ENCODE data around the gene AK5.

The AK5 gene

DNA sequence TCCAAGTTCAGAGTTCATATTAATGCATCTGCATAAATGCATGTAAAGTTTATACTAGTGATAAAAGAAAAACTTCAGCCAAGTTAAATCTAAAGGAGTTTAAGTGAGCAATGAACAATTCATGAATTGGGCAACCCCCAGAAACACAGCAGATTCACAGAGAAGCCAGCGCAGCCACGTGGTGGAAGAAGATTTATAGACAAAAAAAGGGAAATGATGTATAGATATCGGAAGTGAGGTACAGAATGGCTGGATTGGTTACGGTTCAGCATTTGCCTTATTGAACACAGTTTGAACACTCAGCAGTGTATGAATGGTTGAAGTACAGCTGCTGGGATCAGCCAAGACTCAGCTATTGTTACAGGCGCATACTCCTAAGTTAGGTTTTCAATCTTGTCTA, 5.7 kb downstream of the AK5 start:
- Histone ChIP-seq H3K9me2 (replicated peaks; ENCODE audit: insufficient read depth, low read length) (no peaks in the 10 kb centered on the region), H2AFZ (ENCODE audit: low read length) (no peak overlapping the region), H3K79me2 (ENCODE audit: low read length) (no peaks in the 10 kb centered on the region), H3K27ac (ENCODE audit: low read length) (no peak overlapping the region), H3F3A (ENCODE audit: insufficient read depth, low read length) (no peaks in the 10 kb centered on the region), H3K9ac (ENCODE audit: low read length) (no peak overlapping the region), H3K4me3 (ENCODE audit: low read length) (no peak overlapping the region), H3K27me3 (replicated peaks; ENCODE audit: insufficient read depth, low read length) (no peaks in the 10 kb centered on the region), H3K4me1 (ENCODE audit: low read length) (no peaks in the 10 kb centered on the region), H3K4me2 (ENCODE audit: low read depth, low read length) (no peak overlapping the region), H4K20me1 (ENCODE audit: insufficient read depth, low read length) (no peaks in the 10 kb centered on the region), H3K36me3 (replicated peaks; ENCODE audit: insufficient read depth, low read length) (no peaks in the 10 kb centered on the region), H3K9me3 (replicated peaks; ENCODE audit: insufficient read depth, low read length) (no peaks in the 10 kb centered on the region)
- DNase-seq: no peak
- TF ChIP-seq EZH2phosphoT487 (IDR thresholded peaks at IDR 0.05; ENCODE audit: low read length): no peak

DNA sequence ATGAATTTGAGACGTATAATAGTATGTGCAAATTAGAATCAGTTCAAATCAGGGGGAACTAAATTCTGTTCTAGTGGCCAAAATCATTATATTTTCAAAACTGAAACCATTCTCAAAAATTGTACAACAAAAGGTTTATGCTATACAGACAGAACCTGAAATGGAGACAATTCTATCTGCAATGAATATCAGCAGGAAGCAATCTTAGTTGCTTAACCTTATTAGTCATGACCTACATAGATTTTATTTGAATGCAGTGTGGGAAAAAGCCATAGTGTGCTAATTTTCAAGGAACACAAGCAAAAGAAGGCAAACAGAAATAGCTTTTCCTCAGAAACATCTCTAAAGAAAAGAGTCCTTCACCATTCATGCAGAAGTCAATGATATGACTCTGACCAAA, 6.5 kb downstream of the AK5 start:
- Histone ChIP-seq H3K27ac (ENCODE audit: low read length) (no peak overlapping the region), H3K27me3 (replicated peaks; ENCODE audit: insufficient read depth, low read length) (no peaks in the 10 kb centered on the region), H3K4me2 (ENCODE audit: low read depth, low read length) (no peak overlapping the region), H3K9ac (ENCODE audit: low read length) (no peak overlapping the region), H4K20me1 (ENCODE audit: insufficient read depth, low read length) (no peaks in the 10 kb centered on the region), H3K9me3 (replicated peaks; ENCODE audit: insufficient read depth, low read length) (no peaks in the 10 kb centered on the region), H3F3A (ENCODE audit: insufficient read depth, low read length) (no peaks in the 10 kb centered on the region), H3K4me3 (ENCODE audit: low read length) (no peak overlapping the region), H3K4me1 (ENCODE audit: low read length) (no peaks in the 10 kb centered on the region), H3K79me2 (ENCODE audit: low read length) (no peaks in the 10 kb centered on the region), H3K9me2 (replicated peaks; ENCODE audit: insufficient read depth, low read length) (no peaks in the 10 kb centered on the region), H3K36me3 (replicated peaks; ENCODE audit: insufficient read depth, low read length) (no peaks in the 10 kb centered on the region), H2AFZ (ENCODE audit: low read length) (no peak overlapping the region)
- TF ChIP-seq, protein P1, sequence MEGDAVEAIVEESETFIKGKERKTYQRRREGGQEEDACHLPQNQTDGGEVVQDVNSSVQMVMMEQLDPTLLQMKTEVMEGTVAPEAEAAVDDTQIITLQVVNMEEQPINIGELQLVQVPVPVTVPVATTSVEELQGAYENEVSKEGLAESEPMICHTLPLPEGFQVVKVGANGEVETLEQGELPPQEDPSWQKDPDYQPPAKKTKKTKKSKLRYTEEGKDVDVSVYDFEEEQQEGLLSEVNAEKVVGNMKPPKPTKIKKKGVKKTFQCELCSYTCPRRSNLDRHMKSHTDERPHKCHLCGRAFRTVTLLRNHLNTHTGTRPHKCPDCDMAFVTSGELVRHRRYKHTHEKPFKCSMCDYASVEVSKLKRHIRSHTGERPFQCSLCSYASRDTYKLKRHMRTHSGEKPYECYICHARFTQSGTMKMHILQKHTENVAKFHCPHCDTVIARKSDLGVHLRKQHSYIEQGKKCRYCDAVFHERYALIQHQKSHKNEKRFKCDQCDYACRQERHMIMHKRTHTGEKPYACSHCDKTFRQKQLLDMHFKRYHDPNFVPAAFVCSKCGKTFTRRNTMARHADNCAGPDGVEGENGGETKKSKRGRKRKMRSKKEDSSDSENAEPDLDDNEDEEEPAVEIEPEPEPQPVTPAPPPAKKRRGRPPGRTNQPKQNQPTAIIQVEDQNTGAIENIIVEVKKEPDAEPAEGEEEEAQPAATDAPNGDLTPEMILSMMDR (IDR thresholded peaks at IDR 0.05; ENCODE audit: low read length): no peak
- TF ChIP-seq EZH2phosphoT487 (IDR thresholded peaks at IDR 0.05; ENCODE audit: low read length): no peak
- no peak for TF ChIP-seq EZH2 (optimal IDR thresholded peaks at IDR 0.05; ENCODE audit: low read depth, low read length)
- no peak for DNase-seq

DNA sequence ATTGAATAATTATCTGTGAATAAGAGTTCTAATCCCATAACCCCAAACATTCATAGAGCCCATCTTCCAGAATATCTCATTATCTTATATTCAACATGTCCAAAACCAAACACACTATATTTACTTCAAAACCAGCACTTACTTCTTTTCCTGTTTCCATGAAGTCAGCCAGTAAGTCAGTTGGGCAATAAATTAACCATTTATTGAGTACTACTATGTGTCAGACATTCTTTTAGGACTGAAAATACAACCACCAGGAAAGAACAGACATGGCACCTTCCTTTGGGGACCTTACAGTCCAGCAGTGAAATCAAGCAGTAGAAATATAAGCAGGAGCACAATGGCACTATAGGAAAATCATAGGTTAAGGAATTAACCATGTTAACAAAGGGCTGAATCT, 8.8 kb downstream of the AK5 start:
- Histone ChIP-seq H3K9ac (ENCODE audit: low read length) (no peak overlapping the region), H3K79me2 (ENCODE audit: low read length) (no peaks in the 10 kb centered on the region), H3F3A (ENCODE audit: insufficient read depth, low read length) (no peaks in the 10 kb centered on the region), H2AFZ (ENCODE audit: low read length) (no peak overlapping the region), H3K27me3 (replicated peaks; ENCODE audit: insufficient read depth, low read length) (no peaks in the 10 kb centered on the region), H3K9me3 (replicated peaks; ENCODE audit: insufficient read depth, low read length) (no peaks in the 10 kb centered on the region), H3K9me2 (replicated peaks; ENCODE audit: insufficient read depth, low read length) (no peaks in the 10 kb centered on the region), H3K4me3 (ENCODE audit: low read length) (no peak overlapping the region), H4K20me1 (ENCODE audit: insufficient read depth, low read length) (no peaks in the 10 kb centered on the region), H3K27ac (ENCODE audit: low read length) (no peak overlapping the region), H3K4me2 (ENCODE audit: low read depth, low read length) (no peak overlapping the region), H3K4me1 (ENCODE audit: low read length) (no peaks in the 10 kb centered on the region), H3K36me3 (replicated peaks; ENCODE audit: insufficient read depth, low read length) (no peaks in the 10 kb centered on the region)
- DNase-seq: no peak
- no peak for TF ChIP-seq EZH2 (optimal IDR thresholded peaks at IDR 0.05; ENCODE audit: low read depth, low read length)
- TF ChIP-seq EZH2phosphoT487 (IDR thresholded peaks at IDR 0.05; ENCODE audit: low read length): no peak
- TF ChIP-seq, protein P1 (IDR thresholded peaks at IDR 0.05; ENCODE audit: low read length): no peak

GRCh38 chr1:77292551-77292950, 10.7 kb downstream of the AK5 start:
- Histone ChIP-seq H3K9ac (ENCODE audit: low read length) (no peak overlapping the region), H3K27me3 (replicated peaks; ENCODE audit: insufficient read depth, low read length) (no peaks in the 10 kb centered on the region), H3K9me3 (replicated peaks; ENCODE audit: insufficient read depth, low read length) (no peaks in the 10 kb centered on the region), H3K27ac (ENCODE audit: low read length) (no peak overlapping the region), H3K36me3 (replicated peaks; ENCODE audit: insufficient read depth, low read length) (no peaks in the 10 kb centered on the region), H3K4me2 (ENCODE audit: low read depth, low read length) (no peak overlapping the region), H3K9me2 (replicated peaks; ENCODE audit: insufficient read depth, low read length) (no peaks in the 10 kb centered on the region), H3K4me1 (ENCODE audit: low read length) (no peaks in the 10 kb centered on the region), H2AFZ (ENCODE audit: low read length) (no peak overlapping the region), H4K20me1 (ENCODE audit: insufficient read depth, low read length) (no peaks in the 10 kb centered on the region), H3K79me2 (ENCODE audit: low read length) (no peaks in the 10 kb centered on the region), H3K4me3 (ENCODE audit: low read length) (no peak overlapping the region), H3F3A (ENCODE audit: insufficient read depth, low read length) (no peaks in the 10 kb centered on the region)
- DNase-seq: no peak
- TF ChIP-seq EZH2 (optimal IDR thresholded peaks at IDR 0.05; ENCODE audit: low read depth, low read length): no peak
- TF ChIP-seq, protein P1 (IDR thresholded peaks at IDR 0.05; ENCODE audit: low read length): no peak
- TF ChIP-seq EZH2phosphoT487 (IDR thresholded peaks at IDR 0.05; ENCODE audit: low read length): no peak

Measured in MM.1S (cell line).